ENCODE data around the gene TRMT11. TPM values are rescaled to one million over a fixed set of nuclear protein-coding genes. Genes with fewer than 3 reads are reported as not detected.

TRMT11 gene
- total RNA-seq, 2 experiments from 2014 or later = 21.6 to 22.5 TPM

DNA sequence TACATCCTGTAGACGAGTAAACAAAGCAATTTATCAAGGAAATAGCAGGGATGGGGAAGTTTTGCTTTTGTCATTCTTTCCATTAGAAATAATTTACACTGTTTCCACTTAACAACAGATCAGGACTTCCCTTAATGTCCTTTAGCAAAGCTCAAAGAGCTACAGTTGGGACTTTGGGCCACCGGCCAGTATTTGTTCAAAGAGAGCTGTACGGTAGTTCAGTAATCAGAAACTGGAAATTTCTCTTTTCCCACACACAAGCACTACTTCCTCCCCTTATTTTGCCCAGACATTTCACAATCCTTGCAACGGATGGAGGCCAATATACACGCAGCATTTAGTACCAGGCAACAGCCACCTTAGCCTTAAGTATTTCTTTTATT, 41.9 kb upstream of the TRMT11 start:
- POLR2A ChIA-PET = no interaction called here
- Histone ChIP-seq H3K4me1 (ENCODE audit: insufficient read depth, low read length) (no peaks in the 10 kb centered on the region), H3K27ac (ENCODE audit: low read depth in 1 of 2, low read length in 2 of 2) (no peak overlapping the region), H3K9me3 (ENCODE audit: control insufficient read depth in 1 of 2, insufficient read depth in 1 of 2, low read length in 2 of 2) (no peaks in the 10 kb centered on the region), H3K4me3 (ENCODE audit: low read length) (no peak overlapping the region), H3K36me3 (ENCODE audit: insufficient read depth, low read length) (no peaks in the 10 kb centered on the region), H3K27me3 (ENCODE audit: control insufficient read depth in 1 of 2, insufficient read depth in 2 of 2, low read length in 2 of 2) (no peaks in the 10 kb centered on the region)
- DNase-seq = no peak
- intact Hi-C loops (cut with DNase I, micrococcal nuclease) = no loop called here
- no peak overlapping the region for H3K27ac Mint-ChIP-seq
- TF ChIP-seq, protein P1, sequence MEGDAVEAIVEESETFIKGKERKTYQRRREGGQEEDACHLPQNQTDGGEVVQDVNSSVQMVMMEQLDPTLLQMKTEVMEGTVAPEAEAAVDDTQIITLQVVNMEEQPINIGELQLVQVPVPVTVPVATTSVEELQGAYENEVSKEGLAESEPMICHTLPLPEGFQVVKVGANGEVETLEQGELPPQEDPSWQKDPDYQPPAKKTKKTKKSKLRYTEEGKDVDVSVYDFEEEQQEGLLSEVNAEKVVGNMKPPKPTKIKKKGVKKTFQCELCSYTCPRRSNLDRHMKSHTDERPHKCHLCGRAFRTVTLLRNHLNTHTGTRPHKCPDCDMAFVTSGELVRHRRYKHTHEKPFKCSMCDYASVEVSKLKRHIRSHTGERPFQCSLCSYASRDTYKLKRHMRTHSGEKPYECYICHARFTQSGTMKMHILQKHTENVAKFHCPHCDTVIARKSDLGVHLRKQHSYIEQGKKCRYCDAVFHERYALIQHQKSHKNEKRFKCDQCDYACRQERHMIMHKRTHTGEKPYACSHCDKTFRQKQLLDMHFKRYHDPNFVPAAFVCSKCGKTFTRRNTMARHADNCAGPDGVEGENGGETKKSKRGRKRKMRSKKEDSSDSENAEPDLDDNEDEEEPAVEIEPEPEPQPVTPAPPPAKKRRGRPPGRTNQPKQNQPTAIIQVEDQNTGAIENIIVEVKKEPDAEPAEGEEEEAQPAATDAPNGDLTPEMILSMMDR (IDR thresholded peaks at IDR 0.05) = no peak
- H3K4me1 Mint-ChIP-seq (ENCODE audit: low read depth) = peaks cover 7% of the 10 kb centered on the region
- H3K9me3 Mint-ChIP-seq = no peaks in the 10 kb centered on the region
- CTCF ChIA-PET = no interaction called here
- H3K27me3 Mint-ChIP-seq = peaks cover 4% of the 10 kb centered on the region
- H3K4me3 Mint-ChIP-seq = no peak overlapping the region
- H3K36me3 Mint-ChIP-seq (ENCODE audit: low read depth) = no peaks in the 10 kb centered on the region
- ATAC-seq (ENCODE audit: poor library complexity) = no peak

DNA sequence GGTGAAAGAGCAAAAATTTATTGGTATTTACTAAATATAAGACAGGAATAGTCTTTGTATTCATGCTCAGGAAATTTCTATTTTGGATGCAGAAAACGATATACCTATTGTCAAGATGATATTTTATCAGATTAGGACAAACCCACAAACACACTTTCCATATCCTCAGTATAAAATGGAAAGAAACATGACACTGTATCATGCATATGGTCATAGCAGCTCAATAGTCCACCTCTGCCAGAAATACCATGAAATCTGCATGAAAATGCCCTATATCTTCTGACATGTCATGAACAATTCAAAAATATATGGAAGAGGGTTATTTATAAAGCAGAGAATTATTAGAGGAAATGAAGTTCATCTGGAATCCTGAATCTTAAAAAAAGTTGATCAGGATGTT, 41.4 kb upstream of the TRMT11 start:
- no peaks in the 10 kb centered on the region for H3K27me3 ChIP-seq (ENCODE audit: control insufficient read depth in 1 of 2, insufficient read depth in 2 of 2, low read length in 2 of 2)
- no peak overlapping the region for H3K27ac Mint-ChIP-seq
- no peaks in the 10 kb centered on the region for H3K4me1 ChIP-seq (ENCODE audit: insufficient read depth, low read length)
- no peak overlapping the region for H3K27ac ChIP-seq (ENCODE audit: low read depth in 1 of 2, low read length in 2 of 2)
- intact Hi-C loops (cut with DNase I, micrococcal nuclease) = no loop called here
- no peak overlapping the region for H3K4me3 Mint-ChIP-seq
- H3K27me3 Mint-ChIP-seq = peaks cover 4% of the 10 kb centered on the region
- no peaks in the 10 kb centered on the region for H3K36me3 ChIP-seq (ENCODE audit: insufficient read depth, low read length)
- peaks cover 7% of the 10 kb centered on the region for H3K4me1 Mint-ChIP-seq (ENCODE audit: low read depth)
- no peak for DNase-seq
- TF ChIP-seq, protein P1 (IDR thresholded peaks at IDR 0.05) = no peak
- ChIA-PET CTCF (no interaction called here), POLR2A (no interaction called here)
- H3K9me3 ChIP-seq (ENCODE audit: control insufficient read depth in 1 of 2, insufficient read depth in 1 of 2, low read length in 2 of 2) = no peaks in the 10 kb centered on the region
- no peak overlapping the region for H3K4me3 ChIP-seq (ENCODE audit: low read length)
- no peaks in the 10 kb centered on the region for H3K9me3 Mint-ChIP-seq
- no peak for ATAC-seq (ENCODE audit: poor library complexity)
- H3K36me3 Mint-ChIP-seq (ENCODE audit: low read depth) = no peaks in the 10 kb centered on the region

DNA sequence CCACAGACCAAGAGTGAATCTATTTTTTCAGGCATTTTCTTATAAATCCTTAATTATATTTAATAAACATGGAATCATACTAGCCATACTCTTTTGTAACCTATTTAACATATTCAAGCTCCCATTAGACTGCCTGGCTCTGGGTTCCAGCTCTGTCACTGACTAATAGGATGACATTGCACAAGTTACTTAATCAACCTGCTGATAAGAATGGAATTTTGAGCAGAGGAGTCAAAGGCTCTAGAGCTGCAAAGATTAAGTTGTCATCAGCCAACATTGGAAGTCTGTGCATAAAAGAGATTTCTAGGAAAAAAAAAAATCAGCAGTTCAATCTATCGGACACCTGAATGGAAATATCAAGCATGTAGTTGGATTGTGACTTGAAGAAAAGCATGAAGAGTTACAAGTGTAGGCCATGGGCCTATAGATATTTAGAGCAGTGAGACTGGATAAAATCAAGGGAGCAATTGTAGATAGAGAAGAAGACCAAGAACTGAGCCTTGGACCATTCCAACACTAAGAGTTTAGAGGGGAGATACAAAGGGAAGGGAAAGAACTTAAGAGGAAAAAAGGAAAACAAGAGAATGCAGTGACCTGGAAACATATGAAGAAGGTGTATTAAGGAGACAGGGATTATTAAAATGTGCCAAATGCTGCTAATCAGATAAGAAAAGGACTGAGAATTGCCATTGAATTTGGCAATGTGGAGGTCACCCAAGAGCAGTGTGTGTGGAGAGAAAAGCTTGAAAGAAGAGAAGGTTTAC, 40.8 kb upstream of the TRMT11 start:
- H3K36me3 ChIP-seq (ENCODE audit: insufficient read depth, low read length) = no peaks in the 10 kb centered on the region
- TF ChIP-seq, protein P1 (IDR thresholded peaks at IDR 0.05) = no peak
- Mint-ChIP-seq H3K27ac (no peak overlapping the region), H3K36me3 (ENCODE audit: low read depth) (no peaks in the 10 kb centered on the region), H3K4me3 (no peak overlapping the region), H3K4me1 (ENCODE audit: low read depth) (peaks cover 7% of the 10 kb centered on the region), H3K9me3 (no peaks in the 10 kb centered on the region), H3K27me3 (peaks cover 4% of the 10 kb centered on the region)
- DNase-seq (no peak), ATAC-seq (ENCODE audit: poor library complexity) (no peak)
- ChIA-PET CTCF (interaction anchor here (1.0 kb wide), 1 partner anchor 10 kb away, joined by 9 read pairs; the partner anchor contains the start of gene HINT3), POLR2A (no interaction called here)
- H3K27ac ChIP-seq (ENCODE audit: low read depth in 1 of 2, low read length in 2 of 2) = no peak overlapping the region
- no peaks in the 10 kb centered on the region for H3K9me3 ChIP-seq (ENCODE audit: control insufficient read depth in 1 of 2, insufficient read depth in 1 of 2, low read length in 2 of 2)
- H3K4me3 ChIP-seq (ENCODE audit: low read length) = no peak overlapping the region
- no peaks in the 10 kb centered on the region for H3K27me3 ChIP-seq (ENCODE audit: control insufficient read depth in 1 of 2, insufficient read depth in 2 of 2, low read length in 2 of 2)
- no peaks in the 10 kb centered on the region for H3K4me1 ChIP-seq (ENCODE audit: insufficient read depth, low read length)
- intact Hi-C loops (cut with DNase I, micrococcal nuclease) = no loop called here
